Stomach (tissue), 4 donors: ENCODE results near the gene TUBGCP2.

Experiments used
- CTCF ChIP-seq, 7 experiments: fragments of 450-650 bp in 4 of 7; fragments of 200-600 bp in 3 of 7; sonication (generic) in 3 of 7; IDR thresholded peaks; one replicate each; pipeline ENCODE4 v1.5.1; 2016 to 2019; ENCODE audit warnings: antibody characterized with exemption in 7 of 7, control low read depth in 2 of 7, mild to moderate bottlenecking in 1 of 7
- EP300 ChIP-seq: sonication (generic); formaldehyde crosslinking; IDR thresholded peaks from one replicate; pipeline ENCODE4 v1.6.1; 2017; ENCODE audit warnings: antibody characterized with exemption

DNA sequence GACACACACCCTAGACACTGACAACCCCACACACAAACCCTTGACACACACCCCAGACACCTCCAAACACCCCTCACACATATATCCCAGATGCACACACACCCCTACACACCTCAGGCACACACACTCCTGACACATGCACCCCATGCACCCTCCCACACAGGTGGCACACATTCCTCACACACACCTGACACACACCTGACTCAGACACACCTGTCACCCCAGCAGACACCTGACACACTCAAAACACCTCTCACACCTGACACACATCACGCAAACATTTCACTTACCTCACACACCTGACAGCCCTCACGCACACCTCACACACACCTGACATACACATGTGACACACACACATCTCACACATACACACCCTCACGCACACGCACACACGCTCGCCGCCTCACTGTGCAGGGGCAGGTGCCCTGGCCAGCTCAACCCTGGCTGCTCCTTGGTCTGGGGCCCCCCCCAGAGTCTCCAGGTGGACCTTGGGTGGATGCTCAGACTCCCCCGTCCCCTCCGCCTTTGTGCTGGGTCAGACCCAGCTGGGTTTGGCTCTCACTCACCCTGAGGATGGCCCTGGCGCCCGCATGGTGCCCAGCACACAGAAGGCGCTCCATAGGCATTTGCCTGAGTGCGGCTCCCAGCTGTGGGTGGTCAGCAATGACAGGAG is 31.2 kb upstream of the TUBGCP2 start:
- no peak for TF ChIP-seq CTCF (IDR thresholded peaks at IDR 0.05)
- TF ChIP-seq EP300: no peak
